ENCODE results near the gene RNASEL.
A peak's percentile ranks its signal among the peaks of the same experiment; 100 is the strongest.

RNASEL gene

DNA sequence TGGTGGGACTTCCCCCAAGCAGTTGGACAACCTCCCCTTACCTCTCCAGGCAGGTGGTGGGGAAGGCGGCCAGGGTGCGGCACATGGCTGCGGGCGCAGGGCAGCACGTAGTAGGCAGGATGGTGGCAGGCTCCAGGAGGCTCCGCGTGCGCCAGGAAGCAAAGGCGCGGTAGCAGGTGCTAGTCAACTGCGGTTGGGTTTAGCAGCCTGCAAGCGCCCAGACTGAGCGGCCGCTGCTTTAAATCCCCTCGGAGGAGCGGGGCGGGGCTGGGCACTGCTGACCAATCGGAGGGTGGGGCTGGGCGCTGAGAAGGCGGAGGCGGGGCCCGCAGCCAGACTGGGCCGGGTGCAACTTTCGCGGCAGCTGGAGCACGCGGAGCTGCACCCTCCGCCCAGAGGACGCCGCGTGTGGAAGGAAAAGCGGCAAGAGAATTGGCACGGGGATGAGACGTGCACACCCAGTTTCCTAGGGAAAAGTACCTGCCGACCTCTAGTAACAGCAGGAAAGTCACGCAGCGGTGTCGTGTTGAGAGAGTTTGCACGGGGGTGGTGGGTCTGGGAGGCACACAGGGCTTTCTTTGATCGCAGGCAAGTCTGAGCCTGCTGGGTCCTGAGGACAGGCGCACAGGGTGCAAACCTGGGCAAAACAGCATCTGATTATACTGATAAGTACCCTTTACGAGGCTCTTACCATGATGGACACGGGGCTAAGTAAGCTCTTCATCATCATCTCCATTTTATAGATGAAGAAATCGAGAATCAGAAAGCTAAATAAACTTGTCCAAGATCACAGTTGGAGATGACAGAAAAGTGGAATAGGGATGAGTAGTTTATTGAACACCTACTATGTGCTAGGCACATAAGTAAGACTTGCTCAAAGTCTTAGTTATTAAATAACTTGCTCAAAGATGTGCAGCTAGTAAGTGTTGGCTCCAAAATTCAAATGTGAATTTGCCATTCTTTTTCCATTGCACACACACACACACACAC is 15.4 kb upstream of the RNASEL start, which contains the start of gene RGS16 (continued):
- TF ChIP-seq GLI2 (tag by site-specific recombination; IDR thresholded peaks at IDR 0.05; ENCODE audit: borderline replicate concordance, low read depth) (no peak), ZBTB20 (tag by site-specific recombination; IDR thresholded peaks at IDR 0.05) (peak; percentile 45; the same call in 1 of the 2 replicates), ZNF660 (tag by site-specific recombination; IDR thresholded peaks at IDR 0.05) (0 out of 2 replicates have a peak, but pooled peaks have one; percentile 82), ZNF114 (tag by site-specific recombination; IDR thresholded peaks at IDR 0.05) (no peak), ZFP69B (tag by site-specific recombination; IDR thresholded peaks at IDR 0.05) (peak; percentile 79), ZNF140 (tag by site-specific recombination; IDR thresholded peaks at IDR 0.05) (no peak), ZBTB17 (tag by site-specific recombination; IDR thresholded peaks at IDR 0.05) (peak; percentile 83), YY1 (tag by site-specific recombination; IDR thresholded peaks at IDR 0.05) (no peak; the same call in 1 of the 2 replicates), ZNF24 (tag by site-specific recombination; IDR thresholded peaks at IDR 0.05) (no peak; the same call in 1 of the 2 replicates)
- TF ChIP-seq, protein P1, sequence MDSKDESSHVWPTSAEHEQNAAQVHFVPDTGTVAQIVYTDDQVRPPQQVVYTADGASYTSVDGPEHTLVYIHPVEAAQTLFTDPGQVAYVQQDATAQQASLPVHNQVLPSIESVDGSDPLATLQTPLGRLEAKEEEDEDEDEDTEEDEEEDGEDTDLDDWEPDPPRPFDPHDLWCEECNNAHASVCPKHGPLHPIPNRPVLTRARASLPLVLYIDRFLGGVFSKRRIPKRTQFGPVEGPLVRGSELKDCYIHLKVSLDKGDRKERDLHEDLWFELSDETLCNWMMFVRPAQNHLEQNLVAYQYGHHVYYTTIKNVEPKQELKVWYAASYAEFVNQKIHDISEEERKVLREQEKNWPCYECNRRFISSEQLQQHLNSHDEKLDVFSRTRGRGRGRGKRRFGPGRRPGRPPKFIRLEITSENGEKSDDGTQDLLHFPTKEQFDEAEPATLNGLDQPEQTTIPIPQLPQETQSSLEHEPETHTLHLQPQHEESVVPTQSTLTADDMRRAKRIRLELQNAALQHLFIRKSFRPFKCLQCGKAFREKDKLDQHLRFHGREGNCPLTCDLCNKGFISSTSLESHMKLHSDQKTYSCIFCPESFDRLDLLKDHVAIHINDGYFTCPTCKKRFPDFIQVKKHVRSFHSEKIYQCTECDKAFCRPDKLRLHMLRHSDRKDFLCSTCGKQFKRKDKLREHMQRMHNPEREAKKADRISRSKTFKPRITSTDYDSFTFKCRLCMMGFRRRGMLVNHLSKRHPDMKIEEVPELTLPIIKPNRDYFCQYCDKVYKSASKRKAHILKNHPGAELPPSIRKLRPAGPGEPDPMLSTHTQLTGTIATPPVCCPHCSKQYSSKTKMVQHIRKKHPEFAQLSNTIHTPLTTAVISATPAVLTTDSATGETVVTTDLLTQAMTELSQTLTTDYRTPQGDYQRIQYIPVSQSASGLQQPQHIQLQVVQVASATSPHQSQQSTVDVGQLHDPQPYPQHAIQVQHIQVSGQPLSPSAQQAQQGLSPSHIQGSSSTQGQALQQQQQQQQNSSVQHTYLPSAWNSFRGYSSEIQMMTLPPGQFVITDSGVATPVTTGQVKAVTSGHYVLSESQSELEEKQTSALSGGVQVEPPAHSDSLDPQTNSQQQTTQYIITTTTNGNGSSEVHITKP (tag by site-specific recombination; IDR thresholded peaks at IDR 0.05) = peak; percentile 87
- TF ChIP-seq, protein P2, sequence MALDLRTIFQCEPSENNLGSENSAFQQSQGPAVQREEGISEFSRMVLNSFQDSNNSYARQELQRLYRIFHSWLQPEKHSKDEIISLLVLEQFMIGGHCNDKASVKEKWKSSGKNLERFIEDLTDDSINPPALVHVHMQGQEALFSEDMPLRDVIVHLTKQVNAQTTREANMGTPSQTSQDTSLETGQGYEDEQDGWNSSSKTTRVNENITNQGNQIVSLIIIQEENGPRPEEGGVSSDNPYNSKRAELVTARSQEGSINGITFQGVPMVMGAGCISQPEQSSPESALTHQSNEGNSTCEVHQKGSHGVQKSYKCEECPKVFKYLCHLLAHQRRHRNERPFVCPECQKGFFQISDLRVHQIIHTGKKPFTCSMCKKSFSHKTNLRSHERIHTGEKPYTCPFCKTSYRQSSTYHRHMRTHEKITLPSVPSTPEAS (tag by site-specific recombination; IDR thresholded peaks at IDR 0.05) = no peak; the same call in 1 of the 2 replicates

DNA sequence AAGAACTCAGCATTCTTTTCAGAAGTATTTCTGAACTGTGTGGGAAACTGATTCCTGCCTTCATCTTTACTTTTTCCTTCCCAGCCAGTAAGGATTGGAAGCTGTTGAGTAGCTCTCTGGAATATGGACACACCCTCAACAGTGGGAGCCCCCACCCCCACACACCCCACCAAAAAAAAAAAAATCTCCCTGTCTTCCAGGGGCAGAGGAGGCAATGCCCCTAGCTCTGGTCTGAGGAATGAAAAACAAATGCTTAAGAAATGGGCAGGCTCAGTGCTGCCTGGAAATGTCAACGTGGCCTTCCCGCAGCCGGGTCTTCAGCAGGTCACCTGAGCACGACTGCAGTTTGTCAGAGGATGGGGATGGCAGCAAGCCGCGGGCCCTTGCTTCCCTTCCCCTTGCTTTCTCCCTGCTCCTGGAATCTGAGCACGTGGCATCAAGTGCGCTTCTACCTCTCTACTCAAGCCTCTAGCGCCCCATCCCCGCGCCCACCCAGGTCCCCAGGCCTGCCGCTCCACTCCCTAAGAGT is 14.7 kb upstream of the RNASEL start:
- TF ChIP-seq, protein P1 (tag by site-specific recombination; IDR thresholded peaks at IDR 0.05) = no peak
- TF ChIP-seq, protein P3, sequence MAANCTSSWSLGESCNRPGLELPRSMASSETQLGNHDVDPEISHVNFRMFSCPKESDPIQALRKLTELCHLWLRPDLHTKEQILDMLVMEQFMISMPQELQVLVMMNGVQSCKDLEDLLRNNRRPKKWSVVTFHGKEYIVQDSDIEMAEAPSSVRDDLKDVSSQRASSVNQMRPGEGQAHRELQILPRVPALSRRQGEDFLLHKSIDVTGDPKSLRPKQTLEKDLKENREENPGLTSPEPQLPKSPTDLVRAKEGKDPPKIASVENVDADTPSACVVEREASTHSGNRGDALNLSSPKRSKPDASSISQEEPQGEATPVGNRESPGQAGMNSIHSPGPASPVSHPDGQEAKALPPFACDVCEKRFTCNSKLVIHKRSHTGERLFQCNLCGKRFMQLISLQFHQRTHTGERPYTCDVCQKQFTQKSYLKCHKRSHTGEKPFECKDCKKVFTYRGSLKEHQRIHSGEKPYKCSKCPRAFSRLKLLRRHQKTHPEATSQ (tag by site-specific recombination; IDR thresholded peaks at IDR 0.05) = 0 out of 2 replicates have a peak, but pooled peaks have one; percentile 44
- peak; percentile 19; the same call in 1 of the 2 replicates for TF ChIP-seq ZNF792 (tag by site-specific recombination; IDR thresholded peaks at IDR 0.05)
- TF ChIP-seq, protein P4, sequence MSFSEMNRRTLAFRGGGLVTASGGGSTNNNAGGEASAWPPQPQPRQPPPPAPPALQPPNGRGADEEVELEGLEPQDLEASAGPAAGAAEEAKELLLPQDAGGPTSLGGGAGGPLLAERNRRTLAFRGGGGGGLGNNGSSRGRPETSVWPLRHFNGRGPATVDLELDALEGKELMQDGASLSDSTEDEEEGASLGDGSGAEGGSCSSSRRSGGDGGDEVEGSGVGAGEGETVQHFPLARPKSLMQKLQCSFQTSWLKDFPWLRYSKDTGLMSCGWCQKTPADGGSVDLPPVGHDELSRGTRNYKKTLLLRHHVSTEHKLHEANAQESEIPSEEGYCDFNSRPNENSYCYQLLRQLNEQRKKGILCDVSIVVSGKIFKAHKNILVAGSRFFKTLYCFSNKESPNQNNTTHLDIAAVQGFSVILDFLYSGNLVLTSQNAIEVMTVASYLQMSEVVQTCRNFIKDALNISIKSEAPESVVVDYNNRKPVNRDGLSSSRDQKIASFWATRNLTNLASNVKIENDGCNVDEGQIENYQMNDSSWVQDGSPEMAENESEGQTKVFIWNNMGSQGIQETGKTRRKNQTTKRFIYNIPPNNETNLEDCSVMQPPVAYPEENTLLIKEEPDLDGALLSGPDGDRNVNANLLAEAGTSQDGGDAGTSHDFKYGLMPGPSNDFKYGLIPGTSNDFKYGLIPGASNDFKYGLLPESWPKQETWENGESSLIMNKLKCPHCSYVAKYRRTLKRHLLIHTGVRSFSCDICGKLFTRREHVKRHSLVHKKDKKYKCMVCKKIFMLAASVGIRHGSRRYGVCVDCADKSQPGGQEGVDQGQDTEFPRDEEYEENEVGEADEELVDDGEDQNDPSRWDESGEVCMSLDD (tag by site-specific recombination; IDR thresholded peaks at IDR 0.05) = 0 out of 2 replicates have a peak, but pooled peaks have one; percentile 19
- peak; percentile 30 for TF ChIP-seq ZNF335 (tag by site-specific recombination; conservative IDR thresholded peaks at IDR 0.05)
- TF ChIP-seq ZFHX2 (tag by site-specific recombination; conservative IDR thresholded peaks at IDR 0.05) = peak; percentile 51
- TF ChIP-seq KLF9 (tag by site-specific recombination; IDR thresholded peaks at IDR 0.05; ENCODE audit: low read depth) = peak; percentile 31; the same call in 1 of the 2 replicates
- no peak for TF ChIP-seq ZNF621 (tag by site-specific recombination; IDR thresholded peaks at IDR 0.05)
- peak; percentile 59; the same call in 1 of the 2 replicates for TF ChIP-seq EGR2 (tag by site-specific recombination; IDR thresholded peaks at IDR 0.05; ENCODE audit: low read depth)
- TF ChIP-seq ZNF404 (tag by site-specific recombination; IDR thresholded peaks at IDR 0.05) = no peak
- peaks cover 6% of the 10 kb centered on the region for H3K4me1 ChIP-seq (ENCODE audit: control insufficient read depth, insufficient read depth, low read length)
- H3K9me3 ChIP-seq (ENCODE audit: control insufficient read depth, insufficient read depth, low read depth, low read length) = no peaks in the 10 kb centered on the region
- H3K27ac ChIP-seq (ENCODE audit: extremely low read depth, low read depth, low read length) = peak overlapping the region; percentile 70; the same call in 1 of the 2 replicates
- peaks cover 17 to 45% of the 10 kb centered on the region in 2 experiments; a peak in 2 of 3 replicates for H3K36me3 ChIP-seq (ENCODE audit: control insufficient read depth in 2 of 2, insufficient read depth in 1 of 2, low read length in 2 of 2)
- CTCF ChIA-PET = interaction anchor here (0.7 to 15.6 kb wide), 7 partner anchors 8 to 523 kb away, joined by 3 to 668 read pairs (median 3); partner anchors contain the start of gene NPL
- H3K4me3 ChIP-seq (ENCODE audit: low read depth, low read length) = peak overlapping the region; percentile 26
- POLR2A ChIA-PET = interaction anchor here (0.8 to 1.3 kb wide), 3 partner anchors 12 to 181 kb away, joined by 4 to 11 read pairs (median 5); no protein-coding TSS in a partner anchor

All from HEK293 (cell line).